K562 (cell line): ENCODE results near the gene ERVMER34-1. TPM values are rescaled to one million over a fixed set of nuclear protein-coding genes. Genes with fewer than 3 reads are reported as not detected.
A peak's percentile ranks its signal among the peaks of the same experiment; 100 is the strongest.

Experiments
- ATAC-seq: fragments of 200-7000 bp; cut with Tn5 transposase; 3 replicates; pipeline ENCODE4 v1.9.1; 2020; ENCODE audit warnings: moderate library complexity
- BruUV-seq: library from RNA; stranded (reverse); fragments of 400-500 nt; replicated peaks from 2 replicates; lab custom pipeline; 2021; lab: Mats Ljungman, UMichigan
- CTCF ChIA-PET: fragments of 300-600 bp; formaldehyde crosslinking; extraction: SDS; loops from one replicate; lab custom pipeline; 2021; ENCODE audit warnings: low intra/inter-chr PET ratio; lab: Yijun Ruan, JAX
- POLR2A ChIA-PET: fragments of 300-600, 350-650 bp; sonication (Branson Sonifier 250); formaldehyde crosslinking; extraction: SDS; loops from one replicate; lab custom pipeline; 2021; ENCODE audit warnings: antibody characterized with exemption, inconsistent platforms; lab: Yijun Ruan, JAX
- DNase-seq, 4 experiments: peaks; one replicate each; pipeline versions ENCODE4 v3.0.0 to v3.0.0-alpha.2; 2011 to 2018; ENCODE audit warnings: low spot score in 3 of 4, mixed read lengths in 3 of 4; ENCODE audit errors: extremely low read depth in 1 of 4
- FAIRE-seq: peaks from 2 replicates; lab custom pipeline; 2011; peaks lifted over from hg19 to GRCh38; lab: Jason Lieb, UNC
- H2AFZ ChIP-seq: 2 replicates; pipeline ENCODE4 v1.6.0; 2011; ENCODE audit warnings: low read depth, low read length, control low read depth, inconsistent platforms
- H3K27ac ChIP-seq: fragments of 200-600 bp; 3 replicates; pipeline ENCODE4 v1.8.0; 2011; ENCODE audit warnings: low read depth, mild to moderate bottlenecking, control low read depth, inconsistent platforms, low read length, moderate library complexity, mixed read lengths; ENCODE audit errors: extremely low read depth
- H3K27me3 ChIP-seq, 2 experiments: fragments of 300-600 bp in 1 of 2; 2 replicates in 1 of 2; 3 replicates in 1 of 2; pipeline versions ENCODE4 v1.6.0 to v1.8.0; 2011; ENCODE audit warnings: inconsistent platforms in 2 of 2, low read length in 2 of 2, mild to moderate bottlenecking in 1 of 2, mixed read lengths in 1 of 2, moderate library complexity in 1 of 2; ENCODE audit not compliant: control insufficient read depth in 2 of 2, insufficient read depth in 2 of 2
- H3K36me3 ChIP-seq: fragments of 300-600 bp; 3 replicates; pipeline ENCODE4 v1.8.0; 2011; ENCODE audit warnings: mild to moderate bottlenecking, low read length, inconsistent platforms; ENCODE audit not compliant: control insufficient read depth, insufficient read depth
- H3K4me1 ChIP-seq, 2 experiments: fragments of 200-600 bp in 1 of 2; replicated peaks in 1 of 2; 2 replicates in 1 of 2; 3 replicates in 1 of 2; pipeline versions ENCODE4 v1.5.1 to v1.8.0; 2011; ENCODE audit warnings: inconsistent platforms in 2 of 2, low read length in 2 of 2, mild to moderate bottlenecking in 1 of 2, mixed read lengths in 1 of 2, moderate library complexity in 1 of 2; ENCODE audit not compliant: control insufficient read depth in 2 of 2, insufficient read depth in 2 of 2
- H3K4me2 ChIP-seq: 2 replicates; pipeline ENCODE4 v1.6.1; 2011; ENCODE audit warnings: low read length, control low read depth, inconsistent platforms, mixed read lengths; ENCODE audit not compliant: insufficient read depth
- H3K4me3 ChIP-seq: fragments of 200-600 bp; sonication (generic), shearing (Covaris generic); 2 replicates; pipeline ENCODE4 v1.5.1; 2016; ENCODE audit warnings: control low read depth, inconsistent platforms
- H3K79me2 ChIP-seq: fragments of 200-600 bp; 3 replicates; pipeline ENCODE4 v1.8.0; 2011; ENCODE audit warnings: low read length, inconsistent platforms; ENCODE audit not compliant: control insufficient read depth, insufficient read depth
- H3K9ac ChIP-seq, 2 experiments: 2 replicates each; pipeline versions ENCODE4 v1.6.0 to v1.6.1; 2011; ENCODE audit warnings: low read depth in 2 of 2, low read length in 2 of 2, control low read depth in 1 of 2, inconsistent platforms in 1 of 2, mild to moderate bottlenecking in 1 of 2, mixed read lengths in 1 of 2; ENCODE audit not compliant: insufficient read depth in 1 of 2
- H3K9me1 ChIP-seq: one replicate; pipeline ENCODE4 v1.6.0; 2011; ENCODE audit warnings: inconsistent platforms, mild to moderate bottlenecking, low read length, moderate library complexity; ENCODE audit not compliant: control insufficient read depth, insufficient read depth
- H3K9me3 ChIP-seq: replicated peaks from 2 replicates; pipeline ENCODE4 v1.5.1; 2011; ENCODE audit warnings: low read depth, low read length, inconsistent platforms; ENCODE audit not compliant: control insufficient read depth, insufficient read depth
- H4K20me1 ChIP-seq: replicated peaks from 2 replicates; pipeline ENCODE4 v1.6.1; 2011; ENCODE audit warnings: low read length, inconsistent platforms, mixed read lengths; ENCODE audit not compliant: control insufficient read depth, insufficient read depth
- HNRNPLL ChIP-seq: fragments of 200-400 bp; formaldehyde crosslinking; IDR thresholded peaks from 2 replicates; pipeline ENCODE4 v1.6.1; 2017; ENCODE audit warnings: low read length, low read depth, mild to moderate bottlenecking; ENCODE audit not compliant: poor library complexity, severe bottlenecking
- ILK ChIP-seq: fragments of 450-650 bp; IDR thresholded peaks from 2 replicates; pipeline ENCODE4 v1.6.1; 2016; ENCODE audit warnings: missing genetic modification characterization, low read depth, mild to moderate bottlenecking, missing compliant biosample characterization, moderate library complexity, borderline replicate concordance
- PKNOX1 ChIP-seq: fragments of 450-650 bp; IDR thresholded peaks from 2 replicates; pipeline ENCODE4 v1.6.1; 2016
- POLR2A ChIP-seq: fragments of 450-650 bp; conservative IDR thresholded peaks from 2 replicates; pipeline ENCODE4 v1.6.1; 2016
- POLR2G ChIP-seq: fragments of 200-400 bp; formaldehyde crosslinking; IDR thresholded peaks from 2 replicates; pipeline ENCODE4 v1.6.1; 2017; ENCODE audit warnings: low read depth, mild to moderate bottlenecking, antibody characterized with exemption, low read length, moderate library complexity
- PREB ChIP-seq: sonication (generic); formaldehyde crosslinking; IDR thresholded peaks from 2 replicates; pipeline ENCODE4 v1.8.1; 2023; ENCODE audit warnings: mild to moderate bottlenecking, missing genetic modification reagents
- RBFOX2 ChIP-seq: fragments of 200-400 bp; formaldehyde crosslinking; IDR thresholded peaks from 2 replicates; pipeline ENCODE4 v1.6.1; 2017; ENCODE audit warnings: low read depth, mild to moderate bottlenecking, low read length, moderate library complexity
- SFPQ ChIP-seq: fragments of 200-400 bp; formaldehyde crosslinking; IDR thresholded peaks from 2 replicates; pipeline ENCODE4 v1.6.1; 2017; ENCODE audit warnings: mild to moderate bottlenecking, low read depth, low read length, moderate library complexity
- SUPT5H ChIP-seq: fragments of 450-650 bp; IDR thresholded peaks from 2 replicates; pipeline ENCODE4 v1.6.1; 2016
- TCFL5 ChIP-seq: fragments of 250-450 bp; sonication (Bioruptor Pico); conservative IDR thresholded peaks from 2 replicates; pipeline ENCODE4 v1.6.1; 2021; ENCODE audit warnings: mild to moderate bottlenecking, moderate library complexity, matching md5 sums
- ZBTB33 ChIP-seq: sonication (generic); formaldehyde crosslinking; IDR thresholded peaks from 2 replicates; pipeline ENCODE4 v1.8.1; 2023; ENCODE audit warnings: mild to moderate bottlenecking, missing genetic modification reagents
- ZBTB43 ChIP-seq: sonication (generic); formaldehyde crosslinking; IDR thresholded peaks from 2 replicates; pipeline ENCODE4 v1.8.0; 2023; ENCODE audit warnings: mild to moderate bottlenecking, missing genetic modification reagents
- ZNF76 ChIP-seq: fragments of 250-450 bp; sonication (Bioruptor Pico); IDR thresholded peaks from 2 replicates; pipeline ENCODE4 v1.4.0; 2020; ENCODE audit warnings: mild to moderate bottlenecking, moderate library complexity, borderline replicate concordance
- WGBS: fragments of 100-300 bp; shearing (Covaris generic); methylation state at CpG from one replicate; pipeline ENCODE4 v1.1.6; 2016; ENCODE audit warnings: low coverage, mixed read lengths; ENCODE audit not compliant: insufficient coverage; ENCODE audit errors: missing lambda C conversion rate; 5-methylcytosine and 5-hydroxymethylcytosine counted together
- in situ Hi-C: fragments of 300-500 bp; cut with MboI; formaldehyde crosslinking; loops from 4 replicates; pipeline ENCODE4 v1.15.0; 2018; ENCODE audit warnings: inconsistent platforms, mixed read lengths
- intact Hi-C: fragments of 100-400 bp; cut with micrococcal nuclease; formaldehyde crosslinking; loops from 2 replicates; pipeline ENCODE4 v1.14.2; 2022
- polyA plus RNA-seq, 8 experiments: library from polyadenylated mRNA; depleted of rRNA in 4 of 8; stranded (reverse) in 5 of 8; unstranded in 3 of 8; fragments of >200 nt; fragmentation: Nextera tagmentation in 2 of 8; fragmentation: Illumina TruSeq in 1 of 8; extraction: Ambion mirVana in 2 of 8; extraction: Trizol in 1 of 8; gene quantifications; 2 replicates each; pipeline versions ENCODE4 v1.2.1 to v1.2.3, GENCODE V29; 2011 to 2014; ENCODE audit warnings: inconsistent platforms in 1 of 8, missing spikeins in 1 of 8
- total RNA-seq, 7 experiments: library from RNA; depleted of rRNA in 6 of 7; stranded (reverse); fragments of >200 nt in 6 of 7; fragmentation: Illumina TruSeq in 2 of 7; extraction: Trizol in 2 of 7; gene quantifications; 2 replicates each; pipeline versions ENCODE4 v1.2.1 to v1.2.3, GENCODE V29; 2011 to 2021; ENCODE audit warnings: low replicate concordance in 1 of 7

Gene ERVMER34-1
- total and polyA plus RNA-seq, 9 of the 15 experiments (the other 6 are each of a cell fraction or from before 2014, with no cell fraction given) = 0.04 to 0.57 (median 0.25) TPM

- ATAC-seq (peak; percentile 55), FAIRE-seq (no peak)
- no peaks in the 10 kb centered on the region for H3K79me2 ChIP-seq
- 91% methylated on average over 34 of the region's 56 CpGs for WGBS
- H3K4me2 ChIP-seq = no peak overlapping the region
- POLR2A ChIA-PET = interaction anchor here (1.7 kb wide), 1 partner anchor 9 kb away, joined by 7 read pairs; no protein-coding TSS in a partner anchor
- in situ Hi-C loops = no loop called here
- no peak overlapping the region for H2AFZ ChIP-seq
- H3K4me3 ChIP-seq = no peak overlapping the region
- no peaks in the 10 kb centered on the region for H3K9me3 ChIP-seq
- H3K4me1 ChIP-seq = peaks cover 0 to 8% of the 10 kb centered on the region in 2 experiments; a peak in 1 of 5 replicates
- BruUV-seq = no TSS peak
- peak; percentile 34; the same call in 1 of the 2 replicates for TF ChIP-seq RBFOX2
- no peak for TF ChIP-seq ILK (tag)
- no peak for TF ChIP-seq PREB (CRISPR knock-in tag)
- TF ChIP-seq HNRNPLL = no peak
- no peak for TF ChIP-seq SFPQ
- peak; percentile 23; the same call in 1 of the 2 replicates for TF ChIP-seq SUPT5H
- peak; percentile 73 for TF ChIP-seq POLR2G
- TF ChIP-seq POLR2A = 0 out of 2 replicates have a peak, but pooled peaks have one; percentile 43
- TF ChIP-seq ZBTB33 (CRISPR knock-in tag) = peak; percentile 95
- TF ChIP-seq PKNOX1 = peak; percentile 77
- no peak for TF ChIP-seq ZBTB43
- TF ChIP-seq TCFL5 (CRISPR knock-in tag) = no peak
- no peak for TF ChIP-seq ZNF76 (CRISPR knock-in tag)
- TF ChIP-seq, all 486 proteins: peak for 6
- H3K9ac ChIP-seq = no peak overlapping the region
- H4K20me1 ChIP-seq = no peaks in the 10 kb centered on the region
- intact Hi-C loops = no loop called here
- peak; percentile 9 to 57 (median 35) for DNase-seq
- CTCF ChIA-PET = no interaction called here
- H3K9me1 ChIP-seq = no peaks in the 10 kb centered on the region
- H3K27me3 ChIP-seq = no peaks in the 10 kb centered on the region
- H3K36me3 ChIP-seq = peaks cover 32% of the 10 kb centered on the region
- no peak overlapping the region for H3K27ac ChIP-seq
Observed at GRCh38 chr4:52721968-52722815, 29.0 kb downstream of the ERVMER34-1 start.
